A673 (cell line): ENCODE measurements around the gene ANO2.

Experiments
- EZH2 ChIP-seq: fragments of 200-600 bp; sonication (generic); IDR thresholded peaks from 2 replicates; pipeline ENCODE4 v1.6.1; 2017; ENCODE audit warnings: borderline replicate concordance, low read depth, mild to moderate bottlenecking, mixed read lengths, antibody characterized with exemption, low read length; ENCODE audit not compliant: poor library complexity, severe bottlenecking
- TF ChIP-seq, protein P1 (sequence below): fragments of 300-800, 200-600 bp; sonication (generic); conservative IDR thresholded peaks from 2 replicates; pipeline ENCODE4 v1.5.1; 2017; ENCODE audit warnings: low read depth, mild to moderate bottlenecking, antibody characterized with exemption, low read length, moderate library complexity, mixed read lengths

DNA sequence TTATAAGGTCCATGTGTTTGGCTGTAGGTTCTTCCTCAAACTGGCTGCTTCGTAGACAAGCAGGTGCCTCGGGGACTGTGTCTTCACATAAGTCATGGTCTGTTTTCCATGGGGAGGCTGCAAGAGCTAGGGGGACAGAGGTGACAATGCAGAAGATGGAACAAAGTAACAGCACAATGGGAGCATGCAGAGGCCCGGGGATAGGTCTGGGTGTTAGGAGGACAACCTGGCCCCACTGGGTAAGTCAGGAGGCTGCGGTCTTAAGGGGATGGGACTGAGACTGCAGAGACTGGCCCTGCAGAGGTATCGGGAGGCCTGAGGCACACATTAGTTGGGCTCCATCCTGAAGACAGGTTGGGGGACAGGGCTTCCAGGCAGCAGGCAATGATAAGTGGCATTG, 424.2 kb downstream of the ANO2 start:
- TF ChIP-seq, protein P1, sequence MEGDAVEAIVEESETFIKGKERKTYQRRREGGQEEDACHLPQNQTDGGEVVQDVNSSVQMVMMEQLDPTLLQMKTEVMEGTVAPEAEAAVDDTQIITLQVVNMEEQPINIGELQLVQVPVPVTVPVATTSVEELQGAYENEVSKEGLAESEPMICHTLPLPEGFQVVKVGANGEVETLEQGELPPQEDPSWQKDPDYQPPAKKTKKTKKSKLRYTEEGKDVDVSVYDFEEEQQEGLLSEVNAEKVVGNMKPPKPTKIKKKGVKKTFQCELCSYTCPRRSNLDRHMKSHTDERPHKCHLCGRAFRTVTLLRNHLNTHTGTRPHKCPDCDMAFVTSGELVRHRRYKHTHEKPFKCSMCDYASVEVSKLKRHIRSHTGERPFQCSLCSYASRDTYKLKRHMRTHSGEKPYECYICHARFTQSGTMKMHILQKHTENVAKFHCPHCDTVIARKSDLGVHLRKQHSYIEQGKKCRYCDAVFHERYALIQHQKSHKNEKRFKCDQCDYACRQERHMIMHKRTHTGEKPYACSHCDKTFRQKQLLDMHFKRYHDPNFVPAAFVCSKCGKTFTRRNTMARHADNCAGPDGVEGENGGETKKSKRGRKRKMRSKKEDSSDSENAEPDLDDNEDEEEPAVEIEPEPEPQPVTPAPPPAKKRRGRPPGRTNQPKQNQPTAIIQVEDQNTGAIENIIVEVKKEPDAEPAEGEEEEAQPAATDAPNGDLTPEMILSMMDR = no peak
- TF ChIP-seq EZH2 = no peak
